ENCODE results near the gene CEMP1.

DNA sequence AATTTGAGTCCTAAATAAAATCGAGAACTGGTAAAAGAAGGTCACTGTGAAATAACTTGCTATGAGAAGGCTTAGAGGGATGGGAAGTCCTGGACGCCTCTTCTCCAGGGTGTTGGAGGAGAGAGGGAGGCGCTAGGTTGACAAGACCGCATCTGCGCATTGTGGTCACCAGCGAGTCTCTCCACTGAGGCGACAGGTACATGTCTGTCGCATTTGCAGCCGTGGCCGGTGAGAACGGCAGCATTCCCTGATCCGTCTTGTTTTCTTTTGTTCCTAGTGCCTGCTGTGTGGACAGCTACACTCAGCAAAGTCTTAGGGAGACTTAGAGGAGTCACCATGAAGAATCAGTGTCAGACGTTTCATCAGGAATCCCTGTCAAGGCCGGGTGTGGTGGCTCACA, 25.5 kb downstream of the CEMP1 start:
- no peak for TF ChIP-seq CTCF (IDR thresholded peaks at IDR 0.05)
- TF ChIP-seq ZFX (IDR thresholded peaks at IDR 0.05; ENCODE audit: borderline replicate concordance), result no peak

Data from 22Rv1 (cell line).